ENCODE results near the gene ASPSCR1. TPM values are rescaled to one million over a fixed set of nuclear protein-coding genes. Genes with fewer than 3 reads are reported as not detected.

Gene ASPSCR1
- total RNA-seq, 1 donor from 2014 or later, result 55.5 TPM

- H3K9me3 Mint-ChIP-seq (ENCODE audit: low read depth), result no peaks in the 10 kb centered on the region
- H3K27me3 Mint-ChIP-seq, result no peaks in the 10 kb centered on the region
- H3K36me3 Mint-ChIP-seq (ENCODE audit: insufficient read depth), result peaks cover 2% of the 10 kb centered on the region
- DNase-seq (ENCODE audit: low spot score, unreplicated experiment), result no peak
- no peak for TF ChIP-seq CTCF (IDR thresholded peaks at IDR 0.05; ENCODE audit: unreplicated experiment)
- no peak overlapping the region for H3K4me3 Mint-ChIP-seq (ENCODE audit: low read depth)
- no peaks in the 10 kb centered on the region for H3K4me1 Mint-ChIP-seq (ENCODE audit: low read depth)
- H3K27ac Mint-ChIP-seq, result no peak overlapping the region
Measured at GRCh38 chr17:82059272-82060000, 82.0 kb downstream of the ASPSCR1 start.

GRCh38 chr17:82060001-82060380 lies 82.6 kb downstream of the ASPSCR1 start:
- DNase-seq (ENCODE audit: low spot score, unreplicated experiment), result no peak
- H3K27ac Mint-ChIP-seq, result no peak overlapping the region
- no peak overlapping the region for H3K4me3 Mint-ChIP-seq (ENCODE audit: low read depth)
- H3K36me3 Mint-ChIP-seq (ENCODE audit: insufficient read depth), result peaks cover 2% of the 10 kb centered on the region
- H3K9me3 Mint-ChIP-seq (ENCODE audit: low read depth), result no peaks in the 10 kb centered on the region
- H3K27me3 Mint-ChIP-seq, result no peaks in the 10 kb centered on the region
- no peak for TF ChIP-seq CTCF (IDR thresholded peaks at IDR 0.05; ENCODE audit: unreplicated experiment)
- no peaks in the 10 kb centered on the region for H3K4me1 Mint-ChIP-seq (ENCODE audit: low read depth)

- Mint-ChIP-seq H3K27me3 (no peaks in the 10 kb centered on the region), H3K4me1 (ENCODE audit: low read depth) (no peaks in the 10 kb centered on the region), H3K27ac (no peak overlapping the region), H3K9me3 (ENCODE audit: low read depth) (no peaks in the 10 kb centered on the region), H3K36me3 (ENCODE audit: insufficient read depth) (peaks cover 2% of the 10 kb centered on the region), H3K4me3 (ENCODE audit: low read depth) (no peak overlapping the region)
- no peak for DNase-seq (ENCODE audit: low spot score, unreplicated experiment)
- no peak for TF ChIP-seq CTCF (IDR thresholded peaks at IDR 0.05; ENCODE audit: unreplicated experiment)
Measured at GRCh38 chr17:82060614-82061013, 83.2 kb downstream of the ASPSCR1 start.

GRCh38 chr17:82061047-82061925 lies 83.9 kb downstream of the ASPSCR1 start:
- Mint-ChIP-seq H3K9me3 (ENCODE audit: low read depth) (no peaks in the 10 kb centered on the region), H3K36me3 (ENCODE audit: insufficient read depth) (peaks cover 2% of the 10 kb centered on the region), H3K4me3 (ENCODE audit: low read depth) (no peak overlapping the region), H3K27me3 (no peaks in the 10 kb centered on the region), H3K4me1 (ENCODE audit: low read depth) (peaks cover 1% of the 10 kb centered on the region), H3K27ac (no peak overlapping the region)
- no peak for DNase-seq (ENCODE audit: low spot score, unreplicated experiment)
- no peak for TF ChIP-seq CTCF (IDR thresholded peaks at IDR 0.05; ENCODE audit: unreplicated experiment)

GRCh38 chr17:82062076-82062983 lies 84.9 kb downstream of the ASPSCR1 start:
- H3K27me3 Mint-ChIP-seq, result no peaks in the 10 kb centered on the region

More at GRCh38 chr17:82062076-82062983, 84.9 kb downstream of the ASPSCR1 start:
- DNase-seq (ENCODE audit: low spot score, unreplicated experiment), result no peak
- Mint-ChIP-seq H3K36me3 (ENCODE audit: insufficient read depth) (peaks cover 2% of the 10 kb centered on the region), H3K4me1 (ENCODE audit: low read depth) (peaks cover 1% of the 10 kb centered on the region), H3K9me3 (ENCODE audit: low read depth) (no peaks in the 10 kb centered on the region), H3K27ac (no peak overlapping the region), H3K4me3 (ENCODE audit: low read depth) (no peak overlapping the region)
- no peak for TF ChIP-seq CTCF (IDR thresholded peaks at IDR 0.05; ENCODE audit: unreplicated experiment)

Measured in progenitor cell of endocrine pancreas (in vitro differentiated cells).